Prostate gland (tissue), 2 donors: Measurements from ENCODE around the gene MEDAG. TPM values are rescaled to one million over a fixed set of nuclear protein-coding genes. Genes with fewer than 3 reads are reported as not detected.

Experiments
- DNase-seq: peaks from one replicate; pipeline ENCODE4 v3.0.0-alpha.2; 2019; ENCODE audit warnings: low spot score
- H3K27ac ChIP-seq, 2 donors: fragments of 200-600 bp; sonication (generic); 2 replicates each; pipeline ENCODE4 v1.5.1; 2017 to 2019
- H3K27me3 ChIP-seq: fragments of 200-600 bp; sonication (generic); replicated peaks from 2 replicates; pipeline ENCODE4 v1.5.1; 2019; ENCODE audit not compliant: insufficient read depth
- H3K36me3 ChIP-seq, 2 donors: fragments of 200-600 bp; sonication (generic); 1 replicate in 1 of 2; 2 replicates in 1 of 2; pipeline versions ENCODE4 v1.5.1 to v1.8.1; 2017 to 2019
- H3K4me1 ChIP-seq: fragments of 200-600 bp; sonication (generic); replicated peaks from 2 replicates; pipeline ENCODE4 v1.5.1; 2019
- H3K4me3 ChIP-seq, 2 donors: fragments of 200-600 bp; sonication (generic); 2 replicates each; pipeline ENCODE4 v1.5.1; 2017 to 2019
- H3K9me3 ChIP-seq: fragments of 200-600 bp; sonication (generic); 2 replicates; pipeline ENCODE4 v1.5.1; 2017
- POLR2A ChIP-seq: fragments of 450-650 bp; IDR thresholded peaks from one replicate; pipeline ENCODE4 v1.6.1; 2016; ENCODE audit warnings: antibody characterized with exemption, mild to moderate bottlenecking
- POLR2AphosphoS5 ChIP-seq: sonication (generic); formaldehyde crosslinking; IDR thresholded peaks from one replicate; pipeline ENCODE4 v1.6.1; 2017; ENCODE audit warnings: antibody characterized with exemption
- WGBS: methylation state at CpG from one replicate; pipeline ENCODE4 v1.1.5; 2018; 5-methylcytosine and 5-hydroxymethylcytosine counted together
- intact Hi-C: fragments of 100-400 bp; cut with DNase I; formaldehyde crosslinking; loops from one replicate; pipeline ENCODE4 v1.14.2; 2022
- total RNA-seq, 2 donors: library from RNA; depleted of rRNA; stranded (reverse); fragments of >200 nt; gene quantifications; one replicate each; pipeline ENCODE4 v1.1.0, GENCODE V29; 2016
- TF ChIP-seq, protein P1 (sequence below), 4 experiments: fragments of 200-600 bp in 2 of 4; fragments of 450-650 bp in 2 of 4; sonication (generic) in 2 of 4; IDR thresholded peaks; 1 replicate in 3 of 4; 2 replicates in 1 of 4; pipeline ENCODE4 v1.5.1; 2016 to 2019; ENCODE audit warnings: antibody characterized with exemption in 4 of 4, mild to moderate bottlenecking in 2 of 4, moderate library complexity in 2 of 4

Gene MEDAG
- total RNA-seq, 2 donors from 2014 or later, result 0.23 to 13.0 TPM

DNA sequence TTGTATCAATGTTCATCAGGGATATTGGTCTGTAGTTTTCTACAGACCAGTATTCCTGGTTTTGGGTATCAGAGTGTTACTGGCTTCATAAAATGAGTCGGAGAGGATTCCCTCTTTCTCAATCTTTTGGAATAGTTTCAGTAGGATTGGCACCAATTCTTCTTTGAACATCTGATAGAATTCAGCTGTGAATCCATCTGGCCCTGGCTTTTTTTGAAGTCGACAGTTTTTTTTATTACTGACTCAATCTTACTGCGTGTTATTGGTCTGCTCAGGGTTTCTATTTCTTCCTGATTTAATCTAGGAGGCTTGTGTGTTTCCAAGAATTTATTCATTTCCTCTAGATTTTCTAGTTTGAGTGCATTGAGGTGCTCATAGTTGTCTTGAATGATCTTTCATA lies 37.8 kb downstream of the MEDAG start:
- 74% methylated on average over 3 of the region's 3 CpGs for WGBS
- Histone ChIP-seq H3K36me3 (no peaks in the 10 kb centered on the region), H3K4me3 (no peak overlapping the region), H3K9me3 (no peaks in the 10 kb centered on the region), H3K27ac (no peak overlapping the region), H3K4me1 (no peaks in the 10 kb centered on the region), H3K27me3 (no peaks in the 10 kb centered on the region)
- TF ChIP-seq POLR2AphosphoS5, result no peak
- TF ChIP-seq, protein P1, sequence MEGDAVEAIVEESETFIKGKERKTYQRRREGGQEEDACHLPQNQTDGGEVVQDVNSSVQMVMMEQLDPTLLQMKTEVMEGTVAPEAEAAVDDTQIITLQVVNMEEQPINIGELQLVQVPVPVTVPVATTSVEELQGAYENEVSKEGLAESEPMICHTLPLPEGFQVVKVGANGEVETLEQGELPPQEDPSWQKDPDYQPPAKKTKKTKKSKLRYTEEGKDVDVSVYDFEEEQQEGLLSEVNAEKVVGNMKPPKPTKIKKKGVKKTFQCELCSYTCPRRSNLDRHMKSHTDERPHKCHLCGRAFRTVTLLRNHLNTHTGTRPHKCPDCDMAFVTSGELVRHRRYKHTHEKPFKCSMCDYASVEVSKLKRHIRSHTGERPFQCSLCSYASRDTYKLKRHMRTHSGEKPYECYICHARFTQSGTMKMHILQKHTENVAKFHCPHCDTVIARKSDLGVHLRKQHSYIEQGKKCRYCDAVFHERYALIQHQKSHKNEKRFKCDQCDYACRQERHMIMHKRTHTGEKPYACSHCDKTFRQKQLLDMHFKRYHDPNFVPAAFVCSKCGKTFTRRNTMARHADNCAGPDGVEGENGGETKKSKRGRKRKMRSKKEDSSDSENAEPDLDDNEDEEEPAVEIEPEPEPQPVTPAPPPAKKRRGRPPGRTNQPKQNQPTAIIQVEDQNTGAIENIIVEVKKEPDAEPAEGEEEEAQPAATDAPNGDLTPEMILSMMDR (IDR thresholded peaks at IDR 0.05), result no peak
- intact Hi-C loops, result no loop called here
- no peak for DNase-seq

DNA sequence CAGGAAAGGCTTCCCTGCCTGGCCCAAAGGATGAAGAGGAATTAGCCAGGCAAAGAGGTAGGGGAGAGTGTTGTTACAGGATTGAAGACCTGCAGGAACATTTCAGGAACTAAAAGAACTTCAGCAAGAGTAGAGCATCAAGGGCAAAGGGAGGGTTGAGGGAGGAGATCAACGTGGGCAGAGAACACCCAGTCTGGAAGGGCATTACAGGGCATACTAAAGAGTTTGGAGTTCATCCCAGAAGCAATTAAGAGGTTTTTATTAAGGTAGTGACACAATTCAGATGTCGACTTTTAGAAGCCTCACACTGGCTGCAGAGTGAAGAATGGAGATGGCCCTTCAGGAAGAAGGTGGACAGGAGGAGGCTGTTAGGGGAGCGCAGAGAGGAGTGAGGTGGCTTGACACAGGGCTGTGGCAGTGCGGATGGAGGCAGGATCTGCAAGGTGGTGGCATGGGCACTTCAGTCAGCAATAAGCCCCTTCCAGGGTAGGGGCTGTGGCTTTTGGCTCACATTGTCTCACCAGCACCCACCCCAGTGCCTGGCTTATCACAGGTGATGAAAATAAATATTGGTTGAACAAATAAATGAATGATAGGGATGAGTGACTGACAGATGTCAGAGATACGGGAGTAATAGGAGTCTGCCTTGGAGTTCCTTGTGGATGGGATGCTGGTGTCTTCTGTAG lies 51.3 kb downstream of the MEDAG start:
- Histone ChIP-seq H3K27ac (no peak overlapping the region), H3K36me3 (no peaks in the 10 kb centered on the region), H3K27me3 (no peaks in the 10 kb centered on the region), H3K9me3 (no peaks in the 10 kb centered on the region), H3K4me3 (no peak overlapping the region), H3K4me1 (no peaks in the 10 kb centered on the region)
- DNase-seq, result no peak
- TF ChIP-seq POLR2A, result no peak
- no peak for TF ChIP-seq POLR2AphosphoS5
- TF ChIP-seq, protein P1 (IDR thresholded peaks at IDR 0.05), result no peak
- WGBS, result 61% methylated on average over 5 of the region's 5 CpGs
- intact Hi-C loops, result no loop called here

DNA sequence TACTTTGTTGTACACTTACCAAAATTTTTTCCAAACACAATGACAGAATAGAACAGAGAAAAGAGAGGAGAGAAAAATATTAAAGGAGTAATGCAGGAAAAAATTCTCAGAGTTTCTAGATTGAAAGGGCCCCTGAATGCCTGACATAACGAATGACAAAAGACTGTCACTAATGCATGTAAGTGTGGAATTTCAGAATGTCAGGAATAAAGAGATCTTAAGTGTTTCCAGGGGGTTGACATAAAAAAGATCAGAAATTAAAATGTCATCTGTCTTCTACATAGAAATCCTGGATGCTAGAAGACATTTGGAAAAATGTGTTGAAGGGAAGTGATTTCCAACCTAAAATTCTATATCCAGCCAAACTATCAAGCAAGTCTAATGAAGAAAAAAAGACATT lies 53.6 kb downstream of the MEDAG start:
- intact Hi-C loops, result no loop called here
- Histone ChIP-seq H3K27me3 (no peaks in the 10 kb centered on the region), H3K9me3 (no peaks in the 10 kb centered on the region), H3K36me3 (no peaks in the 10 kb centered on the region), H3K27ac (no peak overlapping the region), H3K4me1 (no peaks in the 10 kb centered on the region), H3K4me3 (no peak overlapping the region)
- DNase-seq, result no peak
- TF ChIP-seq, protein P1 (IDR thresholded peaks at IDR 0.05), result no peak
- TF ChIP-seq POLR2A (no peak), POLR2AphosphoS5 (no peak)
- WGBS, result 79% methylated on average over 1 of the region's 1 CpG

DNA sequence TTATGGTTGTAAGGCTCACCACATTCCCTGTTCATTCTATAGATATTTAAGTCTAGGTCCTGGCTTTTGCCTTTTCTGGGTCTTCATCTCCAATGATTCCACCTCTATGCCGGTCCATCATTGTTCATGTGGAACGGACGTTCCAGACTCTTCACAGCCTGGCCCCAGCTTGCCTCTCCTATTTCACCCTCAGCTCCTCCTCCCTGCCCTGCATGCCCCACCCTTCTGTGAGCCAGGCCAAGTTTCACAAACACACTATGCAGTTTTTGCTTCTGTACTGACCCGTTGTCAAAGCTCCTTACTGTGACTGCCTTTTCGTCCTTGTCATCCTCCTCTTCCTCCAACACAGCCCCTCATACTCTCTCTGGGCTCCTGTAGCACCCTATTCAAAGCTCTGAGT lies 57.7 kb downstream of the MEDAG start:
- TF ChIP-seq, protein P1 (IDR thresholded peaks at IDR 0.05), result no peak
- TF ChIP-seq POLR2A, result no peak
- TF ChIP-seq POLR2AphosphoS5, result no peak
- H3K4me1 ChIP-seq, result no peaks in the 10 kb centered on the region
- 29% methylated on average over 5 of the region's 5 CpGs for WGBS
- peak; percentile 13 for DNase-seq
- no peaks in the 10 kb centered on the region for H3K9me3 ChIP-seq
- intact Hi-C loops, result no loop called here
- no peaks in the 10 kb centered on the region for H3K36me3 ChIP-seq
- H3K4me3 ChIP-seq, result no peak overlapping the region
- no peak overlapping the region for H3K27ac ChIP-seq
- no peaks in the 10 kb centered on the region for H3K27me3 ChIP-seq

DNA sequence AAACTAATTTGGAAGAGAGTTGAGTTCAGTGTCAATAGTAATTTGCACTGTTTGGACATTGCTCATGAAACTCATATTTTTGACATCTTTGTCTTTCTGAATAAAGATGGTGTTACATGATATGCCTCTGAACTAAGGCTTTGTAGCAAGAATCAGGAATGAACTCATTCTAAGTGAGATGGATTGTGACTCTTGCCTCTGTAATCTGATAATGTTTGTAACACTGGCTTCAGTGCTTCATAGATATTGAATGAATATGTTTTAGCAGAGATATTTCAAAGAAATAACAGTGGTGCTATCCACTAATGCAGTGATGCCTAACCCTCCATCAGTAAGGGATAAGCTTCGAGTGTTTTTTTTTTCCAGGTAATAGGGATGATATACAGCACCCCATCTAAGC lies 59.3 kb downstream of the MEDAG start:
- H3K36me3 ChIP-seq, result no peaks in the 10 kb centered on the region
- DNase-seq, result no peak
- TF ChIP-seq POLR2AphosphoS5 (no peak), POLR2A (no peak)
- TF ChIP-seq, protein P1 (IDR thresholded peaks at IDR 0.05), result no peak
- intact Hi-C loops, result no loop called here
- no peaks in the 10 kb centered on the region for H3K4me1 ChIP-seq
- no peaks in the 10 kb centered on the region for H3K27me3 ChIP-seq
- no peaks in the 10 kb centered on the region for H3K9me3 ChIP-seq
- H3K27ac ChIP-seq, result no peak overlapping the region
- no peak overlapping the region for H3K4me3 ChIP-seq
- WGBS, result 76% methylated on average over 1 of the region's 1 CpG
